HEK293T (cell line): ENCODE data around the gene STK17B.
"Not testable (repeated sequence)": the region's sequence is repeated elsewhere in the genome, so short reads cannot be mapped to it uniquely, and the experiment has no call there.

Experiments
- ARNT ChIP-seq: fragments of 450-650 bp; IDR thresholded peaks from 2 replicates; pipeline ENCODE4 v1.6.1; 2017; ENCODE audit warnings: mild to moderate bottlenecking
- BHLHE40 ChIP-seq: fragments of 450-650 bp; IDR thresholded peaks from 2 replicates; pipeline ENCODE4 v1.6.1; 2016; ENCODE audit warnings: mild to moderate bottlenecking, moderate library complexity, borderline replicate concordance
- ELF4 ChIP-seq: fragments of 450-650 bp; IDR thresholded peaks from 2 replicates; pipeline ENCODE4 v1.6.1; 2017; ENCODE audit warnings: antibody characterized with exemption
- FOXK2 ChIP-seq: fragments of 450-650 bp; IDR thresholded peaks from 2 replicates; pipeline ENCODE4 v1.6.1; 2016; ENCODE audit warnings: mild to moderate bottlenecking
- FOXM1 ChIP-seq: fragments of 450-650 bp; IDR thresholded peaks from 2 replicates; pipeline ENCODE4 v1.6.1; 2017; ENCODE audit warnings: mild to moderate bottlenecking, borderline replicate concordance
- L3MBTL2 ChIP-seq: fragments of 450-650 bp; conservative IDR thresholded peaks from 2 replicates; pipeline ENCODE4 v1.6.1; 2016; ENCODE audit warnings: mild to moderate bottlenecking
- PKNOX1 ChIP-seq: fragments of 450-650 bp; IDR thresholded peaks from 2 replicates; pipeline ENCODE4 v1.6.1; 2016
- SP1 ChIP-seq: fragments of 450-650 bp; IDR thresholded peaks from 2 replicates; pipeline ENCODE4 v1.6.1; 2017
- SUZ12 ChIP-seq: fragments of 450-650 bp; IDR thresholded peaks from 2 replicates; pipeline ENCODE4 v1.6.1; 2016; ENCODE audit warnings: mild to moderate bottlenecking
- TARDBP ChIP-seq: fragments of 450-650 bp; IDR thresholded peaks from 2 replicates; pipeline ENCODE4 v1.6.1; 2016

GRCh38 chr2:196089448-196089847 lies 81.9 kb downstream of the STK17B start:
- TF ChIP-seq BHLHE40, PKNOX1, SUZ12, FOXM1, SP1, ELF4, ARNT, L3MBTL2, TARDBP, FOXK2: not testable (repeated sequence)
